AG20443 (cell line): ENCODE data around the gene NAP1L5.
A peak's percentile ranks its signal among the peaks of the same experiment; 100 is the strongest.

Source experiments
- DNase-seq: peaks from one replicate; pipeline ENCODE4 v3.0.0; 2012; ENCODE audit warnings: low spot score, mixed read lengths

The NAP1L5 gene

DNA sequence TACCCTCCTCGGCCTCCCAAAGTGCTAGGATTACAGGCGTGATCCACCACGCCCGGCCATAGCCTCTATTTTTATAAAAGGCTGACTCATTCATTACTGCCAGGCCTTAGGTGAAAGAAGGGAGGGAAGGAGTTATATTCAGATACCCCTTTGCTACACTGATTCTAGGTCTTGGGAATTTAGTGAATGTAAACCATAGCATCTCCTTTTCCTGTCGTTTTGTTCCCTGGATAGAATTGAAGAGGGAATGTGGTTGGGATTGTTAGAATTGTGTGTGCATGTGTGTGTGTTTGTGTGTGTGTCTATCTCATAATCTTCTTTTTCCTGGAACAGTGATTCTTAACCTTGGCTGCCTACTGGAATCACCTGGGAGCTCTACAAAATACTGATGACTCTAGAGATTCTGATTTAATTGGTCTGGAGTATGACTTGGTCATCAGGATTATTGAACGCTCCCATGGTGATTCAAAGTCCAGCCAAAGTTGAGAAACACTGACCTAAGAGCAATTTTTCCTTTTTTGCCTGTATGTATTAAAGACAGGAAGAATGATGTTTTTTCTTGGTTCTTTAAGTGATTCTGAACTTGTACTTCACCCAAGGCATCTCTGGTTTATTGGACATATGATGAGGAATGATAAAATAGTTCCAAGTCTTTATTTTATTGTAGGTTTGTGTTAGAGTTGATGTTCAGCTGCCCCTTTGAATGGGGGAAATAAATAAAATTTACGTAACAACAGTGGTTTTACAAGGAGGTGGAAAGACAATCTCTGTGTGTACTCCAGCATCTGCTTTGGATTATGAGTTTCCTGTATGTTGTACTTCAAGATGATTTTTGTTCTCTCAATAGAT lies 37.0 kb downstream of the NAP1L5 start:
- no peak for DNase-seq

DNA sequence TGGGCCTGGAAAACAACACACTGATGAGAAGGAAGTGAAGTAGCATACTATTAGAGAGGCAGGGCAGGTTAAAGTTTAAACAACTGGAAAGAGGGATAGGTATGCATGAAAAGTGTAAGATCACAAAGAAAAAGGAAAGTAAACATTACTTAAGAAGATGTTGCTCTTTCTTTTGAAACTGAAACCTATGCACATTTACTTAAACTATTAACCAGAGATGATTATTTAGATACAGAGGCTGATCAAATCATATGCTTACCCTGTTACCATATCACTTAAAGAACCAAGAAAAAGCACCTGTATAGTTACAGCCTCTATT lies 37.8 kb downstream of the NAP1L5 start:
- DNase-seq, result no peak

DNA sequence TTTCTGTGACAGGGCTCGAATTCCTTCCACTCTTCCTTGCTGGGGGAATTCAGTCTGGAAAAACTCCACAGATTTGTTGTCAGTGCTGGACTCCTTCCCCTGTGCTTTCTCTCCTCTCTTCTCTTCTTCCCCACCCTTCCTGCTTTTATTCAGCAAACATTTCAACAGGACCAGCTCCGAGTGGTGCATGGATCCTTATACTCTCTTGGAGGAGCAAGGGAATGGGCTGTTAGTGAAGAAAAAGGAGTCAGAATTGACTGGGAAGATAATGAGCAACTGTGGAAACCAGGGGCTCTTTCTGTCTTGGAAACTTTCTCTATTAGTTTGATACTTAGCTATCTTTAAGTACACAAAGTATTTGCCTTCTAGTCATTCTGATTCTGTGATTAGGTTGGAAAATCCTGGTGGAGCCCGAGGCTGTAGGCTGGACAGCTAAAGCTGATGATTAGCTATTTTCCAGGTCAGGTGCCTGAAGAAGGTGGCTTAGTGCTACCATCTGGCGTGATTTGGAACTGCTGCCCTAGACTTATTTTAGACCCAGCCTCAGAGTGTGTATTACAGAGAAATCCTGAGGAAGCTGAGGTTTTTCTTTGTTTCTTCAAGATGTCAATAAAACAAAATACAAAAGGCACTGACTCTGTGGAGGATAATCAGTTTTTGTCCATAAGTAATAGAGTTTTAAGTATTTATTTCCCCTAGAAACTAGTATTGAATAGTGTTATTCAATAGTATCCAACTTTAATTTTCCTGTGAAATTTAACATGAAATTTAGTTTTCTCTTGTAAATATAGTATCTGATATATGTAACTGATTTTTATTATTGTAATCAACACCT lies 38.4 kb downstream of the NAP1L5 start:
- peak; percentile 79 for DNase-seq

DNA sequence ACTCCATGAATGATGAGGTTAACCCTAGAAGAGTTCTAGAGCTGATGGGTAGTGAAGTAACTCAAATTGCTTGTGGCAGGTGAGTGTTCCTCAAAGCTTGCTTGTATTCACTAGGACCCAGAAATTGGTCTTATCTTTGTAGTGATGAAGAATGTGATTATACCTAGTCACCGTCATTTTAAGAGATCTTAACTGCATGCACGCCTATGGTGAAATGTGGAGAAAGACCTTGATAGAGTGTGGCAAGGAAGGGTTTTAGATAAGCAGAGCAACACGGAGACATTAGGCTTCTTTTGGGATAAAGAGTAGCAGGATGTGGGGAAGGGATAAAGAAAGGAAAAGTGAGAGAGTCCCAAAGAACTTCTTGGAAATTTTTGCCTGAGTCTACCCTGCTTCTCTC lies 42.4 kb downstream of the NAP1L5 start:
- DNase-seq, result no peak

GRCh38 chr4:88653371-88653946 lies 44.2 kb downstream of the NAP1L5 start:
- DNase-seq, result no peak

DNA sequence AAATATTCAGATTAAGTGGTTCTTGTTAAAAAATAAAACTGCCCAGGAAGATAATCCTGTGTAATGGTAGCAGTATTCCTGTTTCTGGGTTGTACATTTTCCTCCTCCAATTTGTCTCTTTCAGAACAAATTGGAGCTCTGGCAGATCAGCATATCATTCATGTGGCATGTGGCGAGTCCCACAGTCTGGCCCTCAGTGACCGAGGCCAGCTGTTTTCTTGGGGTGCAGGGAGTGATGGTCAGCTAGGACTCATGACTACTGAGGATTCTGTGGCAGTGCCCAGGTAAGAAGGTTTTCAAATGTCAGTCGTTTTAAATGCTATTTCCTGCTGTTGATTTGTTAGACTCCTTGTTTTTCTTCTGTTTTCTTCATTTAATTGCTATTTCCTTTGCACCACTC lies 47.9 kb downstream of the NAP1L5 start:
- DNase-seq, result no peak

DNA sequence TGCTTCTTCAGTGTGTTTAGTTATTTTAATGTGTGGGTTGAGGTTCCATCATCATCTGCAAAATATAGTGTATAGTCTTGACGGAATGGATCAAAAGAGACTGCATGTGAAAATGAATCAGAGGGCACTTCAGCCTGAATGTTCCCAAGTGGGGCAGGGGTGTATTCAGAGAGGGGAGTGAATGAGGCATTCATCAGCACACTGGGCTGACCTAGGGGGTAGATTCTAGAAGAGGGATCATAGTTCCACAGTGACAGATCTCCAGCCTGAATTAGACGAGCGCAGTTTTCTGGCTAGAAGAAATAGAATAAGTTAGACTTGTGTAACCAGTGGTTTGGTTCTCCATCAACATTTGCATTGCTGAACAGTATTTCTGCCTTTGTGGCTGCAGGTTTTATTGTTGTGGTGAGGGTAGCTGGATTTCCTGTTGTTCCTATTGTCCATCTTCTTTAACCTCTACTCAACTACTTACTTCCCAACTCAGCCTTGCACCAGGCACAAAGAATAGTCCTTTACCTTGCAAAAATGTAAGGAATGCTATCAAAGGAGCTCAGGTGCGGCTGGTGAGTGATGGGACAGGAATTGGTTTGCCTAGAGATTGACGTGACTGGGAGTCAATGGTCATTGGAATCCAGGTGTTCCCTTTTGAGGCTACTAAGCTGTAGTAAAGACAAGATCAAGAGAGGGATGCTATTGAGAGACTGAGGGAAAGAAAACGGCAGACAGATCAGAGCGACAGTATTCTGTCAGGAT lies 50.9 kb downstream of the NAP1L5 start:
- DNase-seq, result no peak

GRCh38 chr4:88645994-88646393 lies 51.6 kb downstream of the NAP1L5 start:
- no peak for DNase-seq
